ENCODE measurements around the gene TTC22. TPM values are rescaled to one million over a fixed set of nuclear protein-coding genes. Genes with fewer than 3 reads are reported as not detected.

Gene TTC22
- total and polyA plus RNA-seq, 4 experiments from 2014 or later = 1.4 to 19.0 (median 12.1) TPM

DNA sequence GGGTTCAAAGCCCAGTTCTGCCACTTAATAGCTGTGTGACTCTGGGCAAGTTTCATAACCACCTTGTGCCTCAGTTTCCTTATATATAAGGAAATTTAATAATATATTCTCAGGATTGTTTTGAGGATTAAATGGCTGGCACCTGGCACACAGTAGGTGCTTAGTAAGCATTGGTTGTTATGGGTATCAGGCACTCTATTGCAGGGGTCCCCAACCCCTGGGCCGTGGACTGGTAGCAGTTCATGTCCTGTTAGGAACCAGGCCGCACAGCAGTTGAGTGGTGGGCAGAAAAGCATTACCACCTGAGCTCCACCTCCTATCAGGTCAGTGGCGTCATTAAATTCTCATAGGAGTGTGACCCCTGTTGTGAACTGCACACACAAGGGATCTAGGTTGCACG lies 55.3 kb downstream of the TTC22 start:
- Histone ChIP-seq H3K27ac (ENCODE audit: low read depth, low read length) (no peak overlapping the region), H3K4me1 (ENCODE audit: insufficient read depth, low read length) (no peaks in the 10 kb centered on the region), H3K9me3 (ENCODE audit: control insufficient read depth in 1 of 2, low read length in 2 of 2) (no peaks in the 10 kb centered on the region), H3K36me3 (ENCODE audit: insufficient read depth, low read length) (peaks cover 12% of the 10 kb centered on the region), H3K27me3 (ENCODE audit: insufficient read depth, low read length) (no peaks in the 10 kb centered on the region), H3K4me3 (ENCODE audit: low read length in 2 of 2) (no peak overlapping the region)
- Mint-ChIP-seq H3K9me3 (peaks cover 0 to 2% (median 0%) of the 10 kb centered on the region in 8 donors), H3K27ac (no peak overlapping the region), H3K4me1 (no peaks in the 10 kb centered on the region), H3K27me3 (no peaks in the 10 kb centered on the region), H3K36me3 (peaks cover 21 to 28% of the 10 kb centered on the region in 2 donors), H3K4me3 (no peak overlapping the region)
- DNase-seq = no peak
- ChIA-PET POLR2A (ENCODE audit: partially characterized antibody) (no interaction called here), CTCF (ENCODE audit: partially characterized antibody) (no interaction called here)
- intact Hi-C loops (cut with micrococcal nuclease) = no loop called here

- Mint-ChIP-seq H3K4me3 (no peak overlapping the region), H3K27me3 (no peaks in the 10 kb centered on the region), H3K27ac (no peak overlapping the region), H3K4me1 (no peaks in the 10 kb centered on the region), H3K36me3 (peaks cover 23 to 34% of the 10 kb centered on the region in 2 donors), H3K9me3 (peaks cover 0 to 2% (median 0%) of the 10 kb centered on the region in 8 donors)
- H3K27ac ChIP-seq (ENCODE audit: low read depth, low read length) = no peak overlapping the region
- POLR2A ChIA-PET (ENCODE audit: partially characterized antibody) = no interaction called here
- H3K4me3 ChIP-seq (ENCODE audit: low read length in 2 of 2) = no peak overlapping the region
- no peak for DNase-seq
- H3K27me3 ChIP-seq (ENCODE audit: insufficient read depth, low read length) = no peaks in the 10 kb centered on the region
- H3K36me3 ChIP-seq (ENCODE audit: insufficient read depth, low read length) = peaks cover 12% of the 10 kb centered on the region
- H3K4me1 ChIP-seq (ENCODE audit: insufficient read depth, low read length) = no peaks in the 10 kb centered on the region
- intact Hi-C loops (cut with micrococcal nuclease) = no loop called here
- H3K9me3 ChIP-seq (ENCODE audit: control insufficient read depth in 1 of 2, low read length in 2 of 2) = no peaks in the 10 kb centered on the region
- CTCF ChIA-PET (ENCODE audit: partially characterized antibody) = no interaction called here
These were observed 55.8 kb downstream of the TTC22 start for GRCh38 chr1:54745274-54745673.

GRCh38 chr1:54744696-54745095 lies 56.4 kb downstream of the TTC22 start:
- H3K36me3 ChIP-seq (ENCODE audit: insufficient read depth, low read length) = peaks cover 16% of the 10 kb centered on the region
- H3K9me3 ChIP-seq (ENCODE audit: control insufficient read depth in 1 of 2, low read length in 2 of 2) = no peaks in the 10 kb centered on the region
- Mint-ChIP-seq H3K9me3 (peaks cover 0 to 2% (median 0%) of the 10 kb centered on the region in 8 donors), H3K36me3 (peaks cover 29 to 40% of the 10 kb centered on the region in 2 donors), H3K4me3 (no peak overlapping the region), H3K27me3 (no peaks in the 10 kb centered on the region), H3K4me1 (no peaks in the 10 kb centered on the region), H3K27ac (no peak overlapping the region)
- H3K4me3 ChIP-seq (ENCODE audit: low read length in 2 of 2) = no peak overlapping the region
- CTCF ChIA-PET (ENCODE audit: partially characterized antibody) = no interaction called here
- H3K27ac ChIP-seq (ENCODE audit: low read depth, low read length) = no peak overlapping the region
- no peak for DNase-seq
- intact Hi-C loops (cut with micrococcal nuclease) = no loop called here
- H3K4me1 ChIP-seq (ENCODE audit: insufficient read depth, low read length) = no peaks in the 10 kb centered on the region
- POLR2A ChIA-PET (ENCODE audit: partially characterized antibody) = no interaction called here
- H3K27me3 ChIP-seq (ENCODE audit: insufficient read depth, low read length) = no peaks in the 10 kb centered on the region

DNA sequence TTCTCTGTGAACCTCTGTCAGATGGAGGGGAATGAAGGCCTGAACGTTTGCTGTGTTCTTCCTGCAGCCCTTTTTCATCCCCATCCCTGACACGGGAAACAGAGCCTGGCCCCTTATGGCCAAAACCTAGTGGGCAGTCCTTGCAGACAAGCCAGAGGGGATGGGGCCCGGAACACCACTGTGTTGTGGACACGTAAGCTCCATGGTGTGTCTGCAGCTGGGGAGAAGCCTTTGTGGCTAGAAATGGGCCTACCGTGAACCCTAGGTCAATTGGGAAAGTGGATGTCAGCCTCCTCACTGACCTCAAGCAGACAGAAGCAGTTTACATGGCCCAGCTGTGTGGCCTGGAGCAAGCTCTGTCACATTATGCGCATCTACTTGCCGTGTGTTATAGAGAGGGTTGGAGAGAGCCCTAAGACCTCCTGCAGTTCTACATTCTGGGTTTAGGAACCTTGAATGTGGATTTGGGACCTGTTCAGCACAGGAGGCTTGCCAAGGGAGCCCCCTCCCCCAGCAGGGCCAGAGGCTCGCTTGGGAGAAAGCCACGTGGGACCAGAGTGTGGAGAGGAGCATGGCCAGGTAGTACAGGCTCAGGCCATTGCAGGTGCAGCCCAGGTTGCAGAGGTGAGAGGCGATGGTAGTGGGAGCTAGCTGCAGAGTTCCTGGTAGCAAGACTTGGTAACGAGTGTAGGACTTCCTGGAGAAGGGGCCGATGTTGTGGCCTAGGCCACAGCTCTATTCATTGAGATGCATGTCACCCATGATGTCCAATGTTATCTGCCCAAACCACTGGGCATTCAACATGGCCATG lies 57.5 kb downstream of the TTC22 start:
- H3K27me3 ChIP-seq (ENCODE audit: insufficient read depth, low read length) = no peaks in the 10 kb centered on the region
- DNase-seq = peak in 1 of 5 donors; percentile 22
- Mint-ChIP-seq H3K9me3 (peaks cover 0 to 2% (median 0%) of the 10 kb centered on the region in 8 donors), H3K27ac (peak overlapping the region in 1 of 7 donors; percentile 22), H3K27me3 (no peaks in the 10 kb centered on the region), H3K4me1 (no peaks in the 10 kb centered on the region), H3K4me3 (no peak overlapping the region), H3K36me3 (peaks cover 33 to 46% of the 10 kb centered on the region in 2 donors)
- intact Hi-C loops (cut with micrococcal nuclease) = no loop called here
- H3K9me3 ChIP-seq (ENCODE audit: control insufficient read depth in 1 of 2, low read length in 2 of 2) = no peaks in the 10 kb centered on the region
- CTCF ChIA-PET (ENCODE audit: partially characterized antibody) = no interaction called here
- H3K36me3 ChIP-seq (ENCODE audit: insufficient read depth, low read length) = peaks cover 22% of the 10 kb centered on the region
- H3K27ac ChIP-seq (ENCODE audit: low read depth, low read length) = no peak overlapping the region
- H3K4me1 ChIP-seq (ENCODE audit: insufficient read depth, low read length) = no peaks in the 10 kb centered on the region
- POLR2A ChIA-PET (ENCODE audit: partially characterized antibody) = interaction anchor here (0.6 kb wide), 1 partner anchor 903 kb away, joined by 3 read pairs; no protein-coding TSS in a partner anchor
- no peak overlapping the region for H3K4me3 ChIP-seq (ENCODE audit: low read length in 2 of 2)

DNA sequence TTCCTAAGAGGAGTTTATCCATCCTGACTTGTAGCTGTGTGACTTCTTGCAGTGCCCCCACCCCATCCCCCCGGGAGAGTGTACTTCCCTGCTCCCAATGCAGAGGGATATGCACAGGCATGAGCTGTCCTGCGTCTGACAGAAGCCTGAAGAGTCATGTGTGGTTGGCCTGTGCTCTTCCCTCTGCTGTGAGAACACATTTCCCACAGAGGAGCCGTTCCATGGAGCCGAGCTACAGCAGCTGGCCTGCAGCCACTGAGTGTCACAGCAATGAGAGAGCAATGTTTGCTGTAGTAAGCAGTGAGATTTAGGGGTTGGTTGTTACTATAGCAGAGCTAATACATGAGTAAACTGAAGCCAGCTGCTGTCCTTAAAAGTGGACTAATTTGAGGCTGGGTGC lies 58.8 kb downstream of the TTC22 start:
- intact Hi-C loops (cut with micrococcal nuclease) = no loop called here
- ChIA-PET POLR2A (ENCODE audit: partially characterized antibody) (no interaction called here), CTCF (ENCODE audit: partially characterized antibody) (no interaction called here)
- H3K4me1 Mint-ChIP-seq = no peaks in the 10 kb centered on the region
- peaks cover 32% of the 10 kb centered on the region for H3K36me3 ChIP-seq (ENCODE audit: insufficient read depth, low read length)
- no peak overlapping the region for H3K4me3 Mint-ChIP-seq
- H3K27me3 ChIP-seq (ENCODE audit: insufficient read depth, low read length) = no peaks in the 10 kb centered on the region
- peak overlapping the region in 2 of 7 donors; percentile 19 to 39 for H3K27ac Mint-ChIP-seq
- no peaks in the 10 kb centered on the region for H3K4me1 ChIP-seq (ENCODE audit: insufficient read depth, low read length)
- H3K9me3 ChIP-seq (ENCODE audit: control insufficient read depth in 1 of 2, low read length in 2 of 2) = no peaks in the 10 kb centered on the region
- peaks cover 0 to 2% (median 0%) of the 10 kb centered on the region in 8 donors for H3K9me3 Mint-ChIP-seq
- H3K36me3 Mint-ChIP-seq = peaks cover 44 to 57% of the 10 kb centered on the region in 2 donors
- no peaks in the 10 kb centered on the region for H3K27me3 Mint-ChIP-seq
- no peak overlapping the region for H3K27ac ChIP-seq (ENCODE audit: low read depth, low read length)
- no peak overlapping the region for H3K4me3 ChIP-seq (ENCODE audit: low read length in 2 of 2)
- DNase-seq = no peak

DNA sequence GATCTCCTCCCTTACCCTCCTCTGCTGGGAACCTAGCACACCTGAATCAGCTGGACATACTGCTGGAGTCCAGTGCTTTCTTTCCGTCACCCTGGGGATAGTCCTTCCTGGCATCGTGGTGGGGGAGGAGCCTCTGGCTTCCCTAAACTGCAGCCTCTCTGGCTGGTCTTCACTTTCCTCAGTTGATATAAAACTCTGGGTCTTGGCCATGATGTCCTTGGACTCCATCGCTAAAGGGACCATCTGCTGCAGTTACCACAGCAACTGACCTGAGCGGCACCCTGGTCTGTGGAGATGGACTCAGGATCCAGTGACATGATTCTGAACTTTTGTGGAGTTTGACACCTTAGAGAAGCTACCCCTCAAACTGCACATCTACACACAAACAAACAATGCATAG lies 59.6 kb downstream of the TTC22 start:
- no peaks in the 10 kb centered on the region for H3K27me3 Mint-ChIP-seq
- H3K27me3 ChIP-seq (ENCODE audit: insufficient read depth, low read length) = no peaks in the 10 kb centered on the region
- intact Hi-C loops (cut with micrococcal nuclease) = no loop called here
- H3K4me3 ChIP-seq (ENCODE audit: low read length in 2 of 2) = no peak overlapping the region
- no peak for DNase-seq
- no peaks in the 10 kb centered on the region for H3K4me1 ChIP-seq (ENCODE audit: insufficient read depth, low read length)
- H3K4me3 Mint-ChIP-seq = no peak overlapping the region
- H3K4me1 Mint-ChIP-seq = peaks cover 0 to 2% (median 0%) of the 10 kb centered on the region in 4 donors
- peaks cover 0 to 2% (median 0%) of the 10 kb centered on the region in 8 donors for H3K9me3 Mint-ChIP-seq
- H3K27ac ChIP-seq (ENCODE audit: low read depth, low read length) = no peak overlapping the region
- H3K36me3 ChIP-seq (ENCODE audit: insufficient read depth, low read length) = peaks cover 38% of the 10 kb centered on the region
- no peaks in the 10 kb centered on the region for H3K9me3 ChIP-seq (ENCODE audit: control insufficient read depth in 1 of 2, low read length in 2 of 2)
- H3K27ac Mint-ChIP-seq = peak overlapping the region in 3 of 7 donors; percentile 32 to 74 (median 61)
- ChIA-PET POLR2A (ENCODE audit: partially characterized antibody) (no interaction called here), CTCF (ENCODE audit: partially characterized antibody) (no interaction called here)
- H3K36me3 Mint-ChIP-seq = peaks cover 51 to 65% of the 10 kb centered on the region in 2 donors

DNA sequence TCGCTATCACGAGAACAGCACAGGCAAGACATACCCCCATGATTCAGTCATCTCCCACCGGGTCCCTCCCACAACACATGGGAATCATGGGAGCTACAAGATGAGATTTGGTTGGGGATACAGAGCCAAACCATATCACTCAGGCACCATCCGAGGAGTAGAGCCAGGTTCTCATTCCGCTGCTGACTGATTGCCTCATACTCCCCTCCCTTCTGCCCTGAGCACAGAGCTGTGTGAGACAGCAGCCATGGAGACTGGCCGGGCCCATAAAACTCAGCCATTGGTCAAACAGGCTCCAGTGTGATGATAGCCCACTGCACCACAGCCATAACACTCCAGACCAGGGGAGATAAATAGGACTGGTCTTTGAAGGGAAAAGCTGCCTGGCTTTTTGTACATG lies 62.9 kb downstream of the TTC22 start:
- CTCF ChIA-PET (ENCODE audit: partially characterized antibody) = no interaction called here
- Histone ChIP-seq H3K9me3 (ENCODE audit: control insufficient read depth in 1 of 2, low read length in 2 of 2) (no peaks in the 10 kb centered on the region), H3K27me3 (ENCODE audit: insufficient read depth, low read length) (no peaks in the 10 kb centered on the region), H3K36me3 (ENCODE audit: insufficient read depth, low read length) (peaks cover 45% of the 10 kb centered on the region), H3K4me3 (ENCODE audit: low read length in 2 of 2) (no peak overlapping the region), H3K27ac (ENCODE audit: low read depth, low read length) (no peak overlapping the region), H3K4me1 (ENCODE audit: insufficient read depth, low read length) (no peaks in the 10 kb centered on the region)
- peaks cover 62 to 78% of the 10 kb centered on the region in 2 donors for H3K36me3 Mint-ChIP-seq
- POLR2A ChIA-PET (ENCODE audit: partially characterized antibody) = interaction anchor here (1.1 kb wide), 1 partner anchor 14 kb away, joined by 3 read pairs; no protein-coding TSS in a partner anchor
- H3K9me3 Mint-ChIP-seq = no peaks in the 10 kb centered on the region
- peak overlapping the region in 1 of 7 donors; percentile 12 for H3K27ac Mint-ChIP-seq
- H3K4me1 Mint-ChIP-seq = peaks cover 0 to 5% (median 0%) of the 10 kb centered on the region in 4 donors
- H3K27me3 Mint-ChIP-seq = no peaks in the 10 kb centered on the region
- no peak for DNase-seq
- no peak overlapping the region for H3K4me3 Mint-ChIP-seq
- intact Hi-C loops (cut with micrococcal nuclease) = no loop called here
